Mononuclear cell (primary cell): ENCODE measurements around the gene CSRP3. TPM values are rescaled to one million over a fixed set of nuclear protein-coding genes. Genes with fewer than 3 reads are reported as not detected.
"Not testable (repeated sequence)": the region's sequence is repeated elsewhere in the genome, so short reads cannot be mapped to it uniquely, and the experiment has no call there.

ENCODE experiments used
- H3K27me3 ChIP-seq: 2 replicates; pipeline ENCODE4 v1.6.0; 2011; ENCODE audit warnings: low read length, control low read depth; ENCODE audit not compliant: insufficient read depth
- H3K4me1 ChIP-seq: 2 replicates; pipeline ENCODE4 v1.5.1; 2011; ENCODE audit warnings: mild to moderate bottlenecking, low read length, control low read depth; ENCODE audit not compliant: insufficient read depth
- H3K4me3 ChIP-seq: 2 replicates; pipeline ENCODE4 v1.5.1; 2011; ENCODE audit warnings: mild to moderate bottlenecking, low read length, moderate library complexity
- H3K9me3 ChIP-seq: 2 replicates; pipeline ENCODE4 v1.5.1; 2011; ENCODE audit warnings: low read depth, mild to moderate bottlenecking, control low read depth, low read length
- total RNA-seq: library from RNA; depleted of rRNA; stranded (reverse); fragments of >200 nt; gene quantifications from one replicate; pipeline ENCODE4 v1.2.3, GENCODE V29; 2012

CSRP3 gene
- total RNA-seq, 1 donor = not detected

DNA sequence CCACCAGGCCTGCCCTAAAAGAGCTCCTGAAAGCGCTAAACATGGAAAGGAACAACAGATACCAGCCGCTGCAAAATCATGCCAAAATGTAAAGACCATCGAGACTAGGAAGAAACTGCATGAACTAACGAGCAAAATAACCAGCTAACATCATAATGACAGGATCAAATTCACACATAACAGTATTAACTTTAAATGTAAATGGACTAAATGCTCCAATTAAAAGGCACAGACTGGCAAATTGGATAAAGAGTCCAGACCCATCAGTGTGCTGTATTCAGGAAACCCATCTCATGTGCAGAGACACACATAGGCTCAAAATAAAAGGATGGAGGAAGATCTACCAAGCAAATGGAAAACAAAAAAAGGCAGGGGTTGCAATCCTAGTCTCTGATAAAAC lies 64.9 kb downstream of the CSRP3 start:
- H3K27me3 ChIP-seq, H3K4me1 ChIP-seq, H3K4me3 ChIP-seq, H3K9me3 ChIP-seq: not testable (repeated sequence)

DNA sequence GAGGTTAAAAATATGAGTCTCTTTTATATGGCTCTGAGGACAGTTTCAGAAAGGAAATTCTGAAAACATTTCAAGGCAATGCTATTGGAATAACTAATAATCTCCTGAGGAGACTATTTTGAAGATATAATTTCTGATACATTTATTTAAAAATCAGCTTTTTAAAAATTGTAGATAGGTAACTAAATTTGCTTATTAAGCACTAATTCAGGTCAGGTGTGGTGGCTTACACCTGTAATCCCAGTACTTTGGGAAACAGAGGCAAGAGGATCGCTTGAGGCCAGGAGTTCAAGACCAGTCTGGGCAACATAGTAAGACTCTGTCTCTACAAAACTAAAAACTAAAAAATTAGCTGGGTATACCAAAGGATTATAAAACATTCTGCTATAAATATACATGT lies 67.8 kb downstream of the CSRP3 start:
- Histone ChIP-seq H3K9me3 (no peaks in the 10 kb centered on the region), H3K27me3 (no peaks in the 10 kb centered on the region), H3K4me1 (no peaks in the 10 kb centered on the region), H3K4me3 (no peak overlapping the region)

Other genes starting within 250 kb of the CSRP3 start
- gene MRGPRX2, start 141.3 kb downstream of the CSRP3 start, total RNA-seq = not detected
- gene ZDHHC13, start 84.8 kb downstream of the CSRP3 start, total RNA-seq = 6.4 TPM
- gene E2F8, start 39.0 kb upstream of the CSRP3 start, total RNA-seq = 0.10 TPM